GM19240 (cell line): ENCODE data around the gene RAB35.

Source experiments
- DNase-seq: peaks from one replicate; pipeline ENCODE4 v3.0.0; 2011; ENCODE audit warnings: low spot score; ENCODE audit not compliant: insufficient read length

Gene RAB35

GRCh38 chr12:120132863-120133385 is 16.4 kb upstream of the RAB35 start:
- peak; percentile 66 for DNase-seq

GRCh38 chr12:120132054-120132836 is 15.7 kb upstream of the RAB35 start:
- no peak for DNase-seq

GRCh38 chr12:120131116-120131515 is 14.6 kb upstream of the RAB35 start:
- no peak for DNase-seq

GRCh38 chr12:120130011-120130410 is 13.5 kb upstream of the RAB35 start:
- no peak for DNase-seq

GRCh38 chr12:120126635-120127005 is 10.1 kb upstream of the RAB35 start:
- DNase-seq: no peak

GRCh38 chr12:120125792-120126634 is 9.5 kb upstream of the RAB35 start:
- DNase-seq: no peak

- DNase-seq: no peak
Observed at GRCh38 chr12:120125029-120125428, 8.5 kb upstream of the RAB35 start.

- no peak for DNase-seq
Observed at GRCh38 chr12:120121766-120122293, 5.3 kb upstream of the RAB35 start.

GRCh38 chr12:120121343-120121742 is 4.8 kb upstream of the RAB35 start:
- no peak for DNase-seq

- DNase-seq: no peak
Observed at GRCh38 chr12:120119271-120119973, 2.9 kb upstream of the RAB35 start.

- DNase-seq: no peak
Observed at GRCh38 chr12:120118321-120119061, 1.9 kb upstream of the RAB35 start.

GRCh38 chr12:120117961-120118320 is 1.4 kb upstream of the RAB35 start:
- DNase-seq: no peak

- DNase-seq: peak; percentile 87
Observed at GRCh38 chr12:120116792-120117651, 469 bp upstream of the RAB35 start.

- peak; percentile 40 for DNase-seq
Observed at GRCh38 chr12:120115692-120116440, 687 bp downstream of the RAB35 start.

GRCh38 chr12:120115066-120115465 is 1.5 kb downstream of the RAB35 start:
- no peak for DNase-seq

- DNase-seq: peak; percentile 57
Observed at GRCh38 chr12:120110550-120111501, 5.7 kb downstream of the RAB35 start.

- no peak for DNase-seq
Observed at GRCh38 chr12:120109570-120110267, 6.8 kb downstream of the RAB35 start.
